Renal cortex interstitium (tissue), 11 donors: ENCODE results near the gene RUBCNL. TPM values are rescaled to one million over a fixed set of nuclear protein-coding genes. Genes with fewer than 3 reads are reported as not detected.
"Not testable (repeated sequence)": the region's sequence is repeated elsewhere in the genome, so short reads cannot be mapped to it uniquely, and the experiment has no call there.

Source experiments
- DNase-seq, 11 donors: peaks; one replicate each; pipeline ENCODE4 v3.0.0-alpha.2; 2013; ENCODE audit warnings: low read depth in 9 of 11, low spot score in 4 of 11; ENCODE audit errors: extremely low read depth in 1 of 11
- polyA plus RNA-seq, 3 donors: library from polyadenylated mRNA; unstranded; fragments of 120-200 nt; gene quantifications; one replicate each; pipeline ENCODE4 v1.2.1, GENCODE V29; 2013; ENCODE audit not compliant: insufficient read length in 3 of 3

Gene RUBCNL
- polyA plus RNA-seq, 3 donors, result 2.0 to 2.5 (median 2.2) TPM

- DNase-seq, result no peak
Observed at GRCh38 chr13:46380242-46380641, 6.8 kb downstream of the RUBCNL start.

GRCh38 chr13:46379611-46380010 is 7.4 kb downstream of the RUBCNL start:
- no peak for DNase-seq

GRCh38 chr13:46378411-46378810 is 8.6 kb downstream of the RUBCNL start:
- no peak for DNase-seq

- DNase-seq, result no peak
Observed at GRCh38 chr13:46377554-46377953, 9.5 kb downstream of the RUBCNL start.

GRCh38 chr13:46374710-46375109 is 12.3 kb downstream of the RUBCNL start:
- no peak for DNase-seq

- DNase-seq, result peak in 1 of 11 donors; percentile 30
Observed at GRCh38 chr13:46373623-46374022, 13.4 kb downstream of the RUBCNL start.

GRCh38 chr13:46372938-46373337 is 14.1 kb downstream of the RUBCNL start:
- DNase-seq, result not testable (repeated sequence)

GRCh38 chr13:46372071-46372470 is 15.0 kb downstream of the RUBCNL start:
- no peak for DNase-seq

- no peak for DNase-seq
Observed at GRCh38 chr13:46369506-46370277, 17.4 kb downstream of the RUBCNL start.

- no peak for DNase-seq
Observed at GRCh38 chr13:46367617-46368327, 19.3 kb downstream of the RUBCNL start.

- DNase-seq, result no peak
Observed at GRCh38 chr13:46361276-46361934, 25.6 kb downstream of the RUBCNL start.

GRCh38 chr13:46360604-46361003 is 26.4 kb downstream of the RUBCNL start:
- no peak for DNase-seq

- no peak for DNase-seq
Observed at GRCh38 chr13:46359714-46360113, 27.3 kb downstream of the RUBCNL start.

- DNase-seq, result no peak
Observed at GRCh38 chr13:46355901-46356590, 31.0 kb downstream of the RUBCNL start.

GRCh38 chr13:46355088-46355468 is 32.0 kb downstream of the RUBCNL start:
- no peak for DNase-seq

GRCh38 chr13:46354156-46355087 is 32.6 kb downstream of the RUBCNL start:
- DNase-seq, result no peak

GRCh38 chr13:46352805-46353204 is 34.2 kb downstream of the RUBCNL start:
- DNase-seq, result no peak

- no peak for DNase-seq
Observed at GRCh38 chr13:46350003-46350402, 37.0 kb downstream of the RUBCNL start.
